RWPE1 (cell line): ENCODE data around the gene RXRA.

Source experiments
- CTCF ChIA-PET: fragments of 350-600 bp; sonication (Branson Sonifier 250); formaldehyde crosslinking; extraction: SDS; loops from one replicate; lab custom pipeline; 2021; lab: Yijun Ruan, JAX
- POLR2A ChIA-PET: fragments of 400-600 bp; formaldehyde crosslinking; extraction: SDS; loops from one replicate; lab custom pipeline; 2020; ENCODE audit warnings: antibody characterized with exemption; ENCODE audit not compliant: low non-redundant PET; lab: Yijun Ruan, JAX
- DNase-seq: peaks from one replicate; pipeline ENCODE4 v3.0.0; 2012; ENCODE audit warnings: low spot score
- H3K27ac ChIP-seq: fragments of 450-650 bp; 2 replicates; pipeline ENCODE4 v1.5.1; 2017
- TF ChIP-seq, protein P1 (sequence below): fragments of 450-650 bp; conservative IDR thresholded peaks from 2 replicates; pipeline ENCODE4 v1.5.1; 2017; ENCODE audit warnings: low read depth, mild to moderate bottlenecking

The RXRA gene

DNA sequence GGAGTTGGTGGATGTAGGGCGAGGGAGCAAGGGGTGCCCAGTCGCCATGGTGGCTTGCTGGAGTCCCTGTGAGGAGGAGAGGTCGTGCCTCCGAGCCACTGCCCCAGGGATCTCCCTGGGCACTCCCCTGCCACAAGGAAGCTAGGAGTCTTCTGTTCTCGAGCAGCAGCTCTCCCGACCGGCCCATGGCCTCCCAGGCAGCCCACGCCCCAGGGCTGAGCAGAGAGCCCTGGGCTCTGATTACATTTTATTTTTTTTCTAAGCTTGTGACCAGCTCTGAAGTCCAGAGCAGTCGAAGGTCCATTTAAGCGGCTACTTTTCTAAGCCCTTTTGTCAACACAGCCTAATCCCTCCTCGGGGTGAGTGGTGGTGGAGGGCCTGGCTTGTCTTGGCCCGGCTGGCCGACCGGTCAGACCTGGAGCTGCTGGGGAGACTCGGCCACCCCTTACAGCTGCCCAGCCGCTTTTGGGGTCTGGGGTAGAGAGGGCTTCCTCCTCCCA, 2.1 kb downstream of the RXRA start:
- H3K27ac ChIP-seq: peak overlapping the region; percentile 99
- DNase-seq: peak; percentile 41
- POLR2A ChIA-PET: interaction anchor here (0.5 to 3.2 kb wide), 3 partner anchors 33 to 194 kb away, joined by 3 to 17 read pairs (median 3); no protein-coding TSS in a partner anchor
- CTCF ChIA-PET: interaction anchor here (0.6 to 2.7 kb wide), 10 partner anchors 16 to 1198 kb away, joined by 3 to 8 read pairs (median 4); no protein-coding TSS in a partner anchor
- TF ChIP-seq, protein P1, sequence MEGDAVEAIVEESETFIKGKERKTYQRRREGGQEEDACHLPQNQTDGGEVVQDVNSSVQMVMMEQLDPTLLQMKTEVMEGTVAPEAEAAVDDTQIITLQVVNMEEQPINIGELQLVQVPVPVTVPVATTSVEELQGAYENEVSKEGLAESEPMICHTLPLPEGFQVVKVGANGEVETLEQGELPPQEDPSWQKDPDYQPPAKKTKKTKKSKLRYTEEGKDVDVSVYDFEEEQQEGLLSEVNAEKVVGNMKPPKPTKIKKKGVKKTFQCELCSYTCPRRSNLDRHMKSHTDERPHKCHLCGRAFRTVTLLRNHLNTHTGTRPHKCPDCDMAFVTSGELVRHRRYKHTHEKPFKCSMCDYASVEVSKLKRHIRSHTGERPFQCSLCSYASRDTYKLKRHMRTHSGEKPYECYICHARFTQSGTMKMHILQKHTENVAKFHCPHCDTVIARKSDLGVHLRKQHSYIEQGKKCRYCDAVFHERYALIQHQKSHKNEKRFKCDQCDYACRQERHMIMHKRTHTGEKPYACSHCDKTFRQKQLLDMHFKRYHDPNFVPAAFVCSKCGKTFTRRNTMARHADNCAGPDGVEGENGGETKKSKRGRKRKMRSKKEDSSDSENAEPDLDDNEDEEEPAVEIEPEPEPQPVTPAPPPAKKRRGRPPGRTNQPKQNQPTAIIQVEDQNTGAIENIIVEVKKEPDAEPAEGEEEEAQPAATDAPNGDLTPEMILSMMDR: no peak

DNA sequence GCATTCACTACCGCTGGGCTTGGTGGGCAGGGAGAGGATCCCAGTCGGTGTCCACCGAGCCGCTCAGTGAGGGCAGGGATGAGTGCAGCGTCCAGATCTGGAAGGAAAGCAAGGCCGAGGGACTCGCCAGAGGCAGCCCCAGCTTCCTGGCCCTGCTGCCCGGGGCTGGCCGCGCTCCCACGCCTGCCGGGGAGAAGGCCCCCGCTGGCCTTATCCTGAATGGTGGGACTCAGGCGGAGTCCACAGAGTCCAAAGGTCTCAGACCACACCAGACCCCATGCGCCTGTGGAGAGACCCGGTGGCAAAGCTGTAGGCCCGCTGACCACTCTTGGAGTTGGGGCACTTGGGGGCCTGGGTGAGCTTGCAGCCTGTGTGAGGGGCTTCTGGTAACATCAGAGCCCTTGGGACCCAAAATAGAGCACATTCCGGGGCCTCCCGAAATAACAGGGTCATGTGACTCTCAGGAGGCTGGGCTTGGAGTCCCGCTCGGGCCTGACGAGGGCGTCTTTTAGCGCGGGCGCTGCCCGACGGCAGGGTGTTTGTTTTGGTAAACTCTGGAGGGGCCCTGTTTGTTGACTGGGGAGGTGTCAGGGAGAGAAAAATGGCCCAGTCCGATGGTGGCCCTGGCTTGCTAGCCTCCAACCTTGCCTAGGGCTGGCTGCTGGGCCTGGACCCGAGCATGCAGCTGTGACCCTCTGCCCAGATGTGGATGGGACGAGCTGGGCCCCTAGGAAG, 2.8 kb downstream of the RXRA start:
- POLR2A ChIA-PET: interaction anchor here (0.5 to 3.2 kb wide), 4 partner anchors 32 to 194 kb away, joined by 3 to 17 read pairs (median 3); no protein-coding TSS in a partner anchor
- CTCF ChIA-PET: interaction anchor here (0.6 to 2.7 kb wide), 11 partner anchors 11 to 522 kb away, joined by 3 to 8 read pairs (median 3); no protein-coding TSS in a partner anchor
- TF ChIP-seq, protein P1: no peak
- peak overlapping the region; percentile 99 for H3K27ac ChIP-seq
- peak; percentile 67 for DNase-seq

DNA sequence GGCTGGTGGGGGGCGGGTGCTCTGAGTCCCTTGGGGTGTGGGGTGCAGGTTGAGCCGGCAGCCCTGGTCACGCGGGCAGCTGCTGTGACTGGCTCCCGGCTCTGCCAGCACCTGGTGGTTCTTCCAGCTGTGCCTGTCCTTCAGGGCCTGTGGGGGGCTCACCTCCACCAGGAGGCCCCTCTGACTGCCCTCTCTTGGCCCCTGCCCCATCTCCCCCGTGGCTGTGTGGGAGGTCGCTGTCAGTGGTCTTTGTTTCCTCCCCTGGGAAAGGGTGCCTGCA, 3.3 kb downstream of the RXRA start:
- POLR2A ChIA-PET: interaction anchor here (1.2 to 3.2 kb wide), 2 partner anchors 32 to 37 kb away, joined by 3 to 17 read pairs; no protein-coding TSS in a partner anchor

DNA sequence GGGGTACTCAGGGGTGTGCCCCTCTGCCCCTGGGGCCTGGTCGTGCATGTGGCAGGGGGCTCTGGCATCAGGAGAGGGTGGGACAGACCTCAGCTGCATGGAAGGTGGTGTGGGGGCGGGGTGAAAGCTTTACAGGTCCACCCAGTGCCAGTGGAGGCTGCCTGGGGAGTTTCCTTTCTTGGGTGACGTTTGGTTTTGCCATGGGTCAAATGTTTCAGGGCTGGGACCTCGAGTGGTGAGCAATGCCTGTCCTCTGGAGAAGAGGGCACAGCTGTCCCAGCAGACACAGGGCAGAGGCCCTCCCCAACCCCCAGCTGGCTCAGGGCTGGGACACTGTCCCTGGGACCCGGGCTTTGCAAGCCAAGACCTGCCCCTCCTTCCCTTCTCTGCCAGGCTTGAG, 3.6 kb downstream of the RXRA start:
- CTCF ChIA-PET: interaction anchor here (0.6 to 1.2 kb wide), 5 partner anchors 10 to 521 kb away, joined by 3 to 6 read pairs (median 3); no protein-coding TSS in a partner anchor
- TF ChIP-seq, protein P1: no peak
- POLR2A ChIA-PET: interaction anchor here (1.2 to 3.2 kb wide), 2 partner anchors 32 to 37 kb away, joined by 3 to 17 read pairs; no protein-coding TSS in a partner anchor
- H3K27ac ChIP-seq: peak overlapping the region; percentile 99
- DNase-seq: peak; percentile 52

More for the DNA sequence above, 3.3 kb downstream of the RXRA start:
- CTCF ChIA-PET: interaction anchor here (0.6 to 2.7 kb wide), 5 partner anchors 10 to 522 kb away, joined by 3 to 8 read pairs (median 3); no protein-coding TSS in a partner anchor
- no peak for DNase-seq
- H3K27ac ChIP-seq: peak overlapping the region; percentile 99
- TF ChIP-seq, protein P1: no peak

DNA sequence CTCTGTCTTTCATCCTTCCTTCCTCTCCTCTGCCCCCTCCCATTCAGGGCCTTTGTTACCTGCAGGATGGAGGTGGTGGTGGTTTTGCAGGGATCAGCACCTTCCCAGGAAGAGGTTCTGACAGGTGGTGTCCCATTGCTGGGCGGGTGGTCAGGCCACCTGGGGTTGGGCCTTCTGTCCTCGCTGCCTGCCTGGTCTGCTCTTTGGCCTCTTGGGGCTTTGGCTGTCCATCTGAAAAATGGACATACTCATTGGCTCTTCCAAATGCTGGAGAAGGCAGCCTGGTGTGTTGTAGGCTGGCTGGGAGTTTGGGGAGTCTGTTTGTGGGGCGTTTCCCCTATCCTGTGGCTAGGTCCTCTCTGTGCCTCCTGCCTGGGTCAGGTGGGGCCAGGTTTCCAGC, 4.3 kb downstream of the RXRA start:
- ChIA-PET POLR2A (no interaction called here), CTCF (interaction anchor here (0.6 to 1.2 kb wide), 3 partner anchors 19 to 160 kb away, joined by 3 to 6 read pairs (median 4); no protein-coding TSS in a partner anchor)
- peak overlapping the region; percentile 99 for H3K27ac ChIP-seq
- TF ChIP-seq, protein P1: no peak
- DNase-seq: no peak
